Stimulated activated CD4-positive, alpha-beta T cell treated with anti-CD3 and anti-CD28 coated beads, TNF-alpha, amount 100 ng/mL, for 24 hours (primary cell): ENCODE data around the gene SPAG16.
"Not testable (repeated sequence)": the region's sequence is repeated elsewhere in the genome, so short reads cannot be mapped to it uniquely, and the experiment has no call there.

Source experiments
- DNase-seq, 3 experiments: peaks; one replicate each; pipeline ENCODE4 v3.0.0-alpha.2; 2020; ENCODE audit warnings: low read depth in 3 of 3

The SPAG16 gene

DNA sequence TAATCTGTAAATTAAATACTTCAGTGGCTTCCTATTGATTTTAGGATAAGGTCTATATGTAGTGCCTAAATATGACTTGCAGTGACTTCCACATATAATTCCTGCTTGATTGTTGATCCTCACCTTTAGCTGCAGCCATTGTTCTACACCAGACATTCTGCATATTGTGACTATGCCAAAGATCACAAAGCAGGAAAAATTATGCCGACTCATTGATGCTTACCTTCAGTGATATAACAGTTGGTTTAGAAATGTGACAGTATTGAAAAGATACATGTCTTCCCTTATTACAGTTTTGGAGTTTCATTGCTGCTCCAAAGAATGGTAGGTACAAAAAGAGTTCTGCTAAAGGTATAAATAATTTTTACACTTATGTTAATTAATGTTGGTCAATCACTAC lies 12.3 kb upstream of the SPAG16 start:
- DNase-seq, result no peak

DNA sequence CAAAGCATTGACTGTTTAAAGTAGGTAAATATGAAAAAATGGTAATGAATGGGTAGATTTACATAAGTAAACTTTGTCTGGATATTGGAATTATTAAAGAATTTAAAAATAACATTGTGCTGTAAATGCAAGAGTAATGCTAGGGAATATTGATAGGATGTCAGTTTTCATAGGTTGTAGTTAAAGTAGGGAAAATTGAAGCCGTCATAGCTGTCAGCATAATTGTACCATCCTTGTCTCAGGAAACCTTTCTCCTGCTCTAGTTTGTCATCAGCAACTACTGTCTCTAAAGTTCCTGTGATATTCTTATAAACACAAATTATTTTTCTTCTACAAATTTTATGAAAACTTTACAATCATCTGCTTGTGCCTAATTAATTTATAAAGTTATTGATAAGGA lies 10.1 kb upstream of the SPAG16 start:
- DNase-seq, result no peak

DNA sequence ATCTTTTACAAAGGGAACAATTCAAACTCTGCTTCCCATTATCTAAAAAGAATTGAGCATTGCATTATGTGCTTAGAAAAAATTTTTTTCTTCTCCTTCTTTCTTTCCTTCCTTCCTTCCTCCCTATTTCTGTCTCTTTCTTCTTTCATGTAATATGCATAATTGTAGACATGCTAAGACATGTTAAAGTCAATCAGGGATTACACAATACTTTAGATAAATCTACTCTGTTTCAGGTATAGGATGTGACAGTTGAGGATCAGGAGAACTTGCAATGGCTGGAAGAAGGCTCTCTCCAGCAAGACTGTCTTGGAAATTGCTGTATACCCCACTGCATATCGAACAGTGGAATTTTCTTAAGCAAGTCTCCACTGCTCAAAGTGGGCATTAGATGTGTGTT lies 9.0 kb upstream of the SPAG16 start:
- no peak for DNase-seq

DNA sequence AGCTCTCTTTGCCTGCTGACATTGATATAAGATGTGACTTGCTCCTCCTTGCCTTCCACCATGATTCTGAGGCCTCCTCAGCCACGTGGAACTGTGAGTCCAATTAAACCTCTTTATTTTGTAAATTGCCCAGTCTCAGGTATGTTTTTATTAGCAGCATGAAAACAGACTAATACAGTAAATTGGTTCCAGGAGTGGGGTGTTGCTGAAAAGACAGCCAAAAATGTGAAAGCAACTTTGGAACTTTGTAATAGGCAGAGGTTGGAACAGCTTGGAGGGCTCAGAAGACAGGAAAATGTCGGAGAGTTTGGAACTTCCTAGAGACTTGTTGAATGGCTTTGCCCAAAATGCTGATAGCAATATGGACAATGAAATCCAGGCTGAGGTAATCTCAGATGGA lies 7.1 kb upstream of the SPAG16 start:
- DNase-seq, result not testable (repeated sequence)

DNA sequence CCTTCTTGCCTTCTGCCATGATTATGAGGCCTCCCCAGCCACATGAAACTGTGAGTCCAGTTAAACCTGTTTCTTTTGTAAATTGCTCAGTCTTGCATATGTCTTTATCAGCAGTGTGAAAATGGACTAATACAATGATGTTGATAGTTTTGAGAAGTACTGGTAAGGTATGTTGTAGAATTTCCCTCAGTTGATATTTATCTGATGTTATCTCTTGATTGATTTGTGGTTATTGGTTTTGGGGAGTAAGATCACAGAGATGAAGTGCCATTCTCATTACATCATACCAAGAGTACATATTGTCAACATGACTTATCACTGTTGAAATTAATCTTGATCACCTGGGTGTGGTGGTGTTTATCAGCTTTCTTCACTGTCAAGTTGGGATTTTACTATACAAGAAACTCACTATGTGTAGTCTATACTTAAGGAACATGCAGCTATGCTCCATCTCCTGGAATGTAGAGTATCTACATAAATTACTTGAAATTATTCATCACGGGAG lies 5.1 kb upstream of the SPAG16 start:
- DNase-seq, result no peak

DNA sequence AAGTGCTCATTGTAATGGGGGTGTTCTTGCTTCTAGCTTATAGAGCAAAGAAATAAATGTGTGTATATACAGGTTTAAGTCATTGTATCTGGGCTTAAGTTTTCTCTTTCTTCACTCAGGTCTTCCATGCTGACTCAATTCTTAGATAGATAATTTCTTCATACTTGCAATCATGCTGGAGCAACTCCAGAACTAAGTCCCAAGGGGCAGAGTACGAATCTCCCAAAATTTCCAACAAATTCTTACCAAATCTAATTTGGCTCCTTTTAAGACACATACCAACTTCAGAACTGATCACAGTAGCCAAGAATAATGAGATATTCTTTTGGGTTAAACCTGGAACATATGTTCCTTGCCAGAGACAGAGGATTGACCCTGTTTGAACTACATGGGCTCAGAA lies 4.3 kb upstream of the SPAG16 start:
- no peak for DNase-seq

DNA sequence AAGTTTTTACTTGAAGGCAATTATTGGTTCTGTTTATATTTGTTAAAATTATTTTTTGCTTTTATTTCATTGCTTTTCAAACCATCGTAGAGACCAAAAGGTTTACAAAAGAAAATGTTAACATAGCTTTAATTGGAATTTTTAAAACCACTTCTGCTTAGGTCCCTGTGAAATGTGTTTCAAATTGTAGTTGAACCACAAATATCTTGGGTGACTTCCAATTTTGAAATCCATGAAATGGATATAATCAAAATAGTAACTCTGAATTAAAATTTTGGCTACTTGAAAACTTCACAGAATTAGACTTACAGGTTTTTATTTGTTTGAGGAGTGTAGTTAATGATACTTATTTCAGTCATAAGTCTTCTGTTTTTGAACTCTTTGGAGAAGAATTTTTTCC lies 3.1 kb upstream of the SPAG16 start:
- no peak for DNase-seq

DNA sequence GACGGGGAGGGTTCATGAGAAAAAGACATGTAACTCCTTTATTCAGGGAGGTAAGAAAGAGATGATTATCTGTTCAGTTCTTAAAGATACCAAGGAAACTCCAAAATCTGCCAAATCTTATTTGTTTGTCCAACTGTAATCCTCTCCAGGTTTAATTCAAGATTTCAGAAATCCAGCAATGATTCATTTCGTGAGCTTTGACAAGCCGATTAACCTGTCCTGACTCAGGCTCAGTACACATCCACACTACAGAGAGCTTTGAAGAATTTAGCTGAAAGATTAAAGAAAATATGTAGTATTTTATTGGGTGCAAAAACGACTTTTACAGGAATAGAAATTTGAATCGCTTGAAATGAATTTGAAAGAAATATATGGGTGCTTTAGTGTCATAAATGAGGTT lies 1.1 kb downstream of the SPAG16 start:
- DNase-seq, result no peak

DNA sequence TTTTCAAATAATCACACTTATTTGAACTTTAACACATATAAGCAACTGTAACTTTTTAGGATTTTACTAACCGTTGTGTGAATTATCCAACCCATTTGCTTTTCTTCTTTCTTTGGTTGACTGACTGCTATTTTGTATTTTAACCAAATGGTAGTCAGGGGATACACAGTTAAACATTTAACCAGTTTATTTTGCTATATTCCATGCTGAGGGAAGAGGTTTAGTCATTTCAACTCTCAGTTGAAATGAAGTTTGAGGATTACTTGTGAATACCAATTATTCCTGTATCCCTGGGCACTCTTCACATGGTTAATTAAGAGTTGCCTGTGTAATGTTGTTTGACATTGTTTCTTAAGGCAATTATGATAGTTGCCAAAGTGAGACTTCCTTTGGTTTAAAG lies 1.9 kb downstream of the SPAG16 start:
- no peak for DNase-seq

DNA sequence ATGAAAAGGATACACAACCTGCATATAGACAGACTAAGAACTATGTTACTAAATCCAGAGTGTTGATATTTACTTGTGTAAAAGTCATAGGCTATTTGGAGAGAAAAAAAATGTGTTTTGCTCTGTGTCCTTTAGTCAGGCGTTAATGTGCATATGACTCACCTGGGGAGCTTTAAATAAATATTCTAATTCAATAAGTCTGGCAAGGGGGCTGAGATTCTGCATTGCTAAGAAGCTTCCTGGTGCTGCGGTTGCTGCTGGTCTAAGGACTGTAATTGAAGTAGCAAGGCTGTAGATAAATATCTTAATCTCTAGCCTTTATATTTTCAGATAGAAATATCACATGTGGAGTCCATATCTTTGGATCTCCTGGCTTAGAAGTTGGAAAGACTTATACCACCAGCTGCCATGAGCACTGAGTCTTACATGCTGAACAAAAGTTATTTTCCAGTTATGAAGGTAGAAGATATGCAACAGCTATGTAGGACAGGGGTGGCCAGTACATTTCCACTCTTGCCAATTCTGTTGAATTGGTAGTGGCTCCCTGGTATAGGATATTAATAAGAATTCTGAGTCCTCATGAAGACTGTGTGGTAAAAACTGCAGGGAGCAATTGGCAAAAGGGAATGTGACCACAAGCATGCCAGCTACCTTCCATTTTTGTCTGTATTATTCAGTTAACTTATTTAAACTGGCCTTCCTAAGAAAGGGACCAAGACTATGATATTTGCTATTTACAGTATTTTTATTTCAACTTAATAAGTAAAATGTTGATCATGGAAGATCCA lies 4.8 kb downstream of the SPAG16 start:
- DNase-seq, result no peak

DNA sequence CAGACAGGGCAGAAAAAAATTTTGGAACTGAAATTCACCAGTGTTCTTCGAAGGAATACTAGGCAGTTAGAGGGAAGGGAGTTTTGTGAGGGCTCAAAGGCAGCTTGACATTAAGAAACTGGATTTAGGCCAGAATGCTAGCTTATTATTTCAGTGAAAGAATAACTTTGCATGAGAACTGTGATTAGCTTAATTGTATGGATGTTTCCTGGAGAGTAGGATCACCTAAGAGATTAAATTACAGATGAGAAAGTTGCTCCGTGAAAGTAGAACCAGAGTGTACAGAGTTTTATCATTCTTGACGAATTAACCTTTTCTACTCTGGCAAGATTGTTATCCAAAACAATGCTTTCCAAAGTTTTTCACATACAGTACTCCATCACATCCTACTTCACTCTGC lies 6.2 kb downstream of the SPAG16 start:
- no peak for DNase-seq

DNA sequence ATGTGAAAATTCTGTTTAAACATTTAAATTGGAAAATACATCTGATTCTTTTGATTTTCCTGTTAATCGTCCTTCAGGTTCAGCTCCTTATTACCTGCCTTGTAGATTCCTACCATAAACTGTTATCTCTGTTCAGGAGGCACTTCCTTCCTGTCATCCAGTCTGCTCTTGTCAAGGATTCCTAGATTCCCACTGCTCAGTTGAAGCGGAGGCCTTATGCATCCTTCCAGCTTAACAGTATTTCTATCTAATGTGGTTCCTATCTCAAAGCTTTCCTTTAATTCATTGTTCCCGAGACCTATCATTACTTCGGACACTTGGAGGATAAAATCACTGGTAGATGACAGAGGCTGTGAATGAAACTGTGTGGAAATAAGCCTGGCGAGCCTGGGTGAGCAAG lies 12.0 kb downstream of the SPAG16 start:
- no peak for DNase-seq

DNA sequence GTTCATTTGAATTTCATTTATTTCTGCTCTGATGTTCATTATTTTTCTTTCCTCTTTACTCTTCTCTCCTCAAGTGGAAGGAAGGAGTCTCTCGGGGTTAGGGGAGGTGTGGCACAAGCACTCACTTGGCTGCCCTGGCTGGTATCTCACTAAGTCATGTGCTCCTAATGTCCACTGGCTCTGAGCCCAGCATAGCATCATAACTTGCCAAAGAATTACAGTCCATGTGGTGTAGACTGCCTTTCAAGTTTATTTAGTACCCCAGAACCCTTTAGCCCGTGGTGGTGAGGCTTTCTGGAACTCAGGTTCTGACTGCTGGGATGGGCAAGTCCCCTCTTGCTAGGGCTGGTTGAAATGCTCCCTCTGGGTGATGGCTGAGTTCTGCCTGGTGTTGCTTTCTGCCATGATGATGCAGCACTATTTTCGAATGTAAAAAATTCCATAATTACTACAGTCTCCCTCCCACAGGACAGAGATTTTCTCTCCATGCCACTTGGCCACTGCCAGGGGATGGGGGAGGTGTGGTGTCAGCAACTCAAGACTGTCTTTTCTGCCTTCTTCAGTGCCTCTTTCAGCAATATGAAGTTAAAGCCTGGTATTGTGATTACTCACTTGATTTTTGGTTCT lies 22.2 kb downstream of the SPAG16 start:
- no peak for DNase-seq

DNA sequence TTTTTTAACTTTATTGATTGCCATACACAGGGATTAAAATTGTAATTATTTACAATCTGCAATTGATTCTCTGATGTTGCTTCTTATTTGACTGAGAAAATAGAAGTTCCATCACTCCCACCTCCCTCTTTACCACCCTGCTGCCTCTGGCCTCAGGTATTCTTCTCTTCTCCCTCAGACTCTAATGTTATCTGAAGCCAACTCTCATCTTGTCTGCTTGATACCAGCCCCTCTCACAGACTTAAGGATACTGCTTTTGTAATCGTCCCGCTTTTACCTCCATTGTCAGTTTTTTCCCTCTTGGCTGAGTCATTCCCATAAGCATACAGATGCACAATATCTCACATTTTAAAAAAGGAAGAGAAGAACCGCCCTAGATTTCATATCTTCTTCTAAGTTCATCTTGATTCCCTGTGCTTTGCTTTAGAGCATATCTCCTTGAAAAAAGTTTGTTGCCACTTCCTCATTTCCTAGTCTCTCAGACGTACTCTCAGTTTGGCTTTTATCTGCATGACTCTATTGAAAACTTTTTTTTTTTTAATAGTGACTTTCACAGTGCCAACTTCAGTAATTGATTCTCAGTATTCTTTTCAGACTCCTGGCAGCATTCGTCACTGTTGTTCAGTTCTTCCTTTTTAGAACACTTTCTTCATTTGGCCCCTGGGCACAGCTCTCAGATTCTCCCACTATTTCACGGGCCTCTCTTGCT lies 31.1 kb downstream of the SPAG16 start:
- no peak for DNase-seq

DNA sequence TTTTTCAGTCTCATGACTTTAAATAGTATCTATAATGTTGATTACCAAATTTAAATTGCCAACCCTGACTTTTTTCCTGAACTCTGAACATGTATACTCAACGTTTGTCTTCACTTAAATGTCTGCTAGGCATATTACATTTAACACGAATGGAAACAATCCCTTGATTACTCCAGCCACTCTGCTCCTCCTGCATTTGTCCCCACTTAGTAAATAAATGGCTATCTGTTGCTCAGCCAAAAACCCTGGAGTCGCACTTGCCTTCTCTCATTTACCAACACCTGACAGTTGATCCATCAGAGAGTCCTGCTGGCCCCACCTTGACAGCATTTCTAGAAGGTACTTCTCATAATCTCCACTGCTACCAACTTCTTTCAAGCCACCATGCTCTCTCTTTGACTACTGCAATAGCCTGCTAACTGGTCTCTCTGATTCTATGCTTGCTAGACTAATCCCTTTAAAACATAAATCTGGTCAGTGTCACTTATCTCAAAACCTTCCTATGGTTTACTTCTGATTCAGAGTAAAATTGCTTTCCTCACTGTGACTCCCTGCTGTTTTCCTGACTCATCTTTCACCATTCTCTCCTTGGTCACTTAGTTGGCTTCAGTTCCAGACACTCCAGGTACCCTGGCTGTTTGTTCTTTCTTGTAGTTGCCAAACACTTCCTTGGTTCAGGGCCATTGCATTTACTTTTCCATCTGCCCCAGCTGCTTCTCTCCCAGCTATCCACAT lies 31.9 kb downstream of the SPAG16 start:
- DNase-seq, result no peak

DNA sequence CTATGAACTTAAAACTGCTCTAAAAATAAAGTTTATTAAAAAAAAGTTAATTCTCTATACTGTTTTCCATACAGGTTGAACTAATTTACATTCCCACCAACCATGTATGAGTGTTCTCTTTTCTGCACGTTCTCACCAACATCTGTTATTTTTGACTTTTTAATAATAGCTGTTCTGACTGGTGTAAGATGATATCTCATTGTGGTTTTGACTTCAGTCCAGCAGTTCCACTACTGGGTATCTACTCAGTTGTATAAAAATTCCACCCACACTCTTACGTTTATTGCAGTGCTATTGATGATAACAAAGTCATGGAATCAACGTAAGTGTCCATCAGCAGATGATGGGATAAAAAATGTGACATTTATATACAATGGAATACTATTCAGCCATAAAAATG lies 33.7 kb downstream of the SPAG16 start:
- DNase-seq, result no peak

DNA sequence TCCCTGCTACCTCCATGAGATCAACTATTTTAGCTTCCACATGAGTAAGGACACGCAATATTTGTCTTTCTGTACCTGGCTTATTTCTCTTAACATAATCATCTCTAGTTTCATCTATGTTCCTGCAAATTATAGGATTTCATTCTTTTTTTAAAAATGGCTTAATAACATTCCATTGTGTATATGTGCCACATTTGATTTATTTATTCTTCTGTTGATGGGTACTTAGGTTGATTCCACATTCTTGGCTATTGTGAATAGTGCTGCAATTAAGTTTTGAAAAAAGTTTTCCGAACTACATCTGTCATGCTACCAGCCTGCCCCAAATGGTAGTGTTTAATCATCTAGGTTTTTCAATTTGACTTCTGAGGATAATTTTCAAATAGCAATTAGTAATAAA lies 36.3 kb downstream of the SPAG16 start:
- no peak for DNase-seq

DNA sequence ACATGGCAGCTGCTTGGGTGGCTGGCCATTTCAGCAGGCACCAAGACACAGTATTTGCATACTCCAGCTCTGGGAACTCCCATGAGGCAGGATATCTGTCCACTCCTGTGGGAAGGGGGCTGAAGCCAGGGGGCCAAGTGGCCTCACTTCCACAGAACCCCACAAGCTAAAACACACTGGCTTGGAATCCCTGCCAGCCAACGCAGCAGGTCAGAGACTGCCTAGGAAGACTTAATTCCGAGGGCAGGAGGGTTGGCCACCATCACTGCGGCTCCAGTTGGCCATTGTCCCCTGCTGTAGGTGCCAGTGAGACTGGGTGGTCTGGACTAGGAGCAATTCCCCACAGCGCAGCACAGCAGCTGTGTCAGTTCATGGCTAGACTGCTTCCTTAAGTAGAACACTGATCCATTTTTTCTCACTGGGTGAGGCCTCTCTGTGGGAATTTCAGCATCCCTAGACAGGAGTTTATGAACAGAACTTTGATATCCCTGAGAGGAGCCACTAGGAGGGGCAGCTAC lies 52.0 kb downstream of the SPAG16 start:
- DNase-seq, result no peak

DNA sequence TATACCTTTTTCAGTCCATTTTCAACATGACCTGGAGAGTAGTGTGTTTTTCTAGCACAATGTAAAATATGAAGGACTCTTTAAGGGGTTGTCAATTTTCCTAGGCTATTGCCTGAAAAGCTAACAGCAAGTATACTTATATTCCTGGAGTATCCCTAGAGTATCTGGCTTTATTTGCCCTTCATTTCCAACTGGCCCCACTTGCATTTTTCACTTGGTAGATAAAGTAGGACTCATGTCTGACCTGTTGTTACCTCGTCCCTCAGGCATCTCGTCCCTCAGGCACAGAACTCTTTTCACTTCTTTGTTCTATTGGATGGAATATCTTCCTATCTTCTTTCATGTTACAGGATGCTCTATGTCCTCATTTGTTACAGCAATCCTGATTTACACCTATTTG lies 69.2 kb downstream of the SPAG16 start:
- DNase-seq, result no peak

DNA sequence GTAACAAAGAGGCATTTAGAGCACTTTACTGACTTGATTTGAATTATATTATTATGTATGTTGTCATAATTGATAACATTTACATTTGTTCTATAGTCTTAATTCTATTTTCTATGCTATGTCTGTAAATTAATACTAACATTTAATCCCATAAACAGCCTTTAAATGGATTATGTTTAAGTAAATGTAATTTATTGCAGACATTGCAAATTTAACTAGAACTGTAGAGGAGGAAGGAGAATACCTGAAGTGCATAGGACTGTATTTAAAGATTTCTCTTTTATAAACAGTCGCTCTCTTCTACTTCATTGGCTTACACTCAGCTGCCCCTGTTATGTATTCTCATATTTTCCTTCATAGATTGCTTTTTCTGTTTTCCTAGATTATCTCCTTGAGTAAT lies 92.4 kb downstream of the SPAG16 start:
- DNase-seq, result no peak

DNA sequence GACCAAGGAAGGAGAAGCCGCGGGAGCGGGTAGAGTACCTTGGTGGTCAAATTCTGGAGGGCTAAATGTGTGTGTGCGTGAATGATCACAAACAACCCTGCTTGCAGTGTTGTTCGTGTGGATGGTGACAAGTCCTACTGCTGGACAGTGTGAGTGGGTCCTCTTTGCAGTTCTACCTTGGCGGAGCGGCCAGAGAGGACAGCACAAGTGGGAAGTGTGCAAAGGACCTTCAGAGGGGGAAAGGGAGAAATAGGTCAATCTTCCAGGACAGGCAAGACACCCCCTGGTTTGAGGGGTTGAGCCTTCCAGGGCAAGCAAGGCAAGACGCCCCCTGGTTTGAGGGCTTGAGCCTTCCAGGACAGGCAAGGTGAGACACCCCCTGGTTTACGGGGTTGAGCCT lies 122.8 kb downstream of the SPAG16 start:
- DNase-seq, result not testable (repeated sequence)
